Prostate gland (tissue), 2 donors: ENCODE results near the gene PHEX. TPM values are rescaled to one million over a fixed set of nuclear protein-coding genes. Genes with fewer than 3 reads are reported as not detected.

Experiments used
- DNase-seq: peaks from one replicate; pipeline ENCODE4 v3.0.0-alpha.2; 2019; ENCODE audit warnings: low spot score
- H3K27ac ChIP-seq, 2 donors: fragments of 200-600 bp; sonication (generic); 2 replicates each; pipeline ENCODE4 v1.5.1; 2017 to 2019
- H3K27me3 ChIP-seq: fragments of 200-600 bp; sonication (generic); replicated peaks from 2 replicates; pipeline ENCODE4 v1.5.1; 2019; ENCODE audit not compliant: insufficient read depth
- H3K36me3 ChIP-seq, 2 donors: fragments of 200-600 bp; sonication (generic); 1 replicate in 1 of 2; 2 replicates in 1 of 2; pipeline versions ENCODE4 v1.5.1 to v1.8.1; 2017 to 2019
- H3K4me1 ChIP-seq: fragments of 200-600 bp; sonication (generic); replicated peaks from 2 replicates; pipeline ENCODE4 v1.5.1; 2019
- H3K4me3 ChIP-seq, 2 donors: fragments of 200-600 bp; sonication (generic); 2 replicates each; pipeline ENCODE4 v1.5.1; 2017 to 2019
- H3K9me3 ChIP-seq: fragments of 200-600 bp; sonication (generic); 2 replicates; pipeline ENCODE4 v1.5.1; 2017
- POLR2A ChIP-seq: fragments of 450-650 bp; IDR thresholded peaks from one replicate; pipeline ENCODE4 v1.6.1; 2016; ENCODE audit warnings: antibody characterized with exemption, mild to moderate bottlenecking
- POLR2AphosphoS5 ChIP-seq: sonication (generic); formaldehyde crosslinking; IDR thresholded peaks from one replicate; pipeline ENCODE4 v1.6.1; 2017; ENCODE audit warnings: antibody characterized with exemption
- WGBS: methylation state at CpG from one replicate; pipeline ENCODE4 v1.1.5; 2018; 5-methylcytosine and 5-hydroxymethylcytosine counted together
- intact Hi-C: fragments of 100-400 bp; cut with DNase I; formaldehyde crosslinking; loops from one replicate; pipeline ENCODE4 v1.14.2; 2022
- total RNA-seq, 2 donors: library from RNA; depleted of rRNA; stranded (reverse); fragments of >200 nt; gene quantifications; one replicate each; pipeline ENCODE4 v1.1.0, GENCODE V29; 2016
- TF ChIP-seq, protein P1 (sequence below), 4 experiments: fragments of 200-600 bp in 2 of 4; fragments of 450-650 bp in 2 of 4; sonication (generic) in 2 of 4; IDR thresholded peaks; 1 replicate in 3 of 4; 2 replicates in 1 of 4; pipeline ENCODE4 v1.5.1; 2016 to 2019; ENCODE audit warnings: antibody characterized with exemption in 4 of 4, mild to moderate bottlenecking in 2 of 4, moderate library complexity in 2 of 4

The PHEX gene
- total RNA-seq, 2 donors from 2014 or later, result 0.34 to 0.82 TPM

DNA sequence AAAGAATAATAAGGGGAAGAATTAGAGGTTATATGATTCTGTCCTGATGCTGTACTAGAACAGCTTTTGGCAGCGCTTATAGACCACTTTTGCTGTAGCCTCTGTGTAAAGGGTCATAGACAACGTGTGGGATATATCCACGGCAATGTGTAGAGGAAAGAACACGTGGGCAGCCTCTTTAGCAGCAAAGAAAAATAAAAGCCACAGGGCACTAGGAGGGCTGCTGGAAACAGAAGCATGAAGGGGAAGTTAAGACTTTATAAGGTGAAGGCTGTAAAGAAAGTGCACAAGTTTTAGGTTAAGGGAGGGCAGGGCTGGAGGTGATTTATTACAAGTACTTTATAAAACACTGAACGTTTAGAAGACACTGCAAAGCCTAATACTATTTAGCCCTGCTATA is 20.1 kb upstream of the PHEX start:
- Histone ChIP-seq H3K4me3 (no peak overlapping the region), H3K27me3 (no peaks in the 10 kb centered on the region), H3K36me3 (no peaks in the 10 kb centered on the region), H3K27ac (no peak overlapping the region), H3K4me1 (no peaks in the 10 kb centered on the region), H3K9me3 (no peaks in the 10 kb centered on the region)
- WGBS, result 33% methylated on average over 5 of the region's 5 CpGs
- intact Hi-C loops, result no loop called here
- no peak for DNase-seq
- TF ChIP-seq, protein P1, sequence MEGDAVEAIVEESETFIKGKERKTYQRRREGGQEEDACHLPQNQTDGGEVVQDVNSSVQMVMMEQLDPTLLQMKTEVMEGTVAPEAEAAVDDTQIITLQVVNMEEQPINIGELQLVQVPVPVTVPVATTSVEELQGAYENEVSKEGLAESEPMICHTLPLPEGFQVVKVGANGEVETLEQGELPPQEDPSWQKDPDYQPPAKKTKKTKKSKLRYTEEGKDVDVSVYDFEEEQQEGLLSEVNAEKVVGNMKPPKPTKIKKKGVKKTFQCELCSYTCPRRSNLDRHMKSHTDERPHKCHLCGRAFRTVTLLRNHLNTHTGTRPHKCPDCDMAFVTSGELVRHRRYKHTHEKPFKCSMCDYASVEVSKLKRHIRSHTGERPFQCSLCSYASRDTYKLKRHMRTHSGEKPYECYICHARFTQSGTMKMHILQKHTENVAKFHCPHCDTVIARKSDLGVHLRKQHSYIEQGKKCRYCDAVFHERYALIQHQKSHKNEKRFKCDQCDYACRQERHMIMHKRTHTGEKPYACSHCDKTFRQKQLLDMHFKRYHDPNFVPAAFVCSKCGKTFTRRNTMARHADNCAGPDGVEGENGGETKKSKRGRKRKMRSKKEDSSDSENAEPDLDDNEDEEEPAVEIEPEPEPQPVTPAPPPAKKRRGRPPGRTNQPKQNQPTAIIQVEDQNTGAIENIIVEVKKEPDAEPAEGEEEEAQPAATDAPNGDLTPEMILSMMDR (IDR thresholded peaks at IDR 0.05), result no peak
- TF ChIP-seq POLR2A (no peak), POLR2AphosphoS5 (no peak)

DNA sequence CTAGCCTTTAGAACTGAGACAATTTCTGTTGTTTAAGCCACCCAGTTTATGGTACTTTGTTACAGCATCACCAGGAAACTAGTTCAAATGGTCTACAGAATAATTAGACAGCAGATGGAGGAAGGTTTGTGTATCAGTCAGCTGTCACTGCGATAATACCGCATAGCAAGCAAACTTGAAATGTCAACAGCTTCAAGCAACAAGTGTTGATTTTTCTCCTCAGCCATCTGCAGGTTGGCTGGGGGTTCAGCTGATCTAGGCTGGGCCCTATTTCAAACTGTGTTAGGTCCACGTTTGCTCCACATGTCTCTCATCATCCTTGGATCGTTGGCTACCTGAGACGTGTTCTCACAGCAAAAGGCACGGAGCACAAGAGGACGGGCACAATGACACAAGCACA is 19.2 kb upstream of the PHEX start:
- no peak for TF ChIP-seq POLR2AphosphoS5
- TF ChIP-seq, protein P1 (IDR thresholded peaks at IDR 0.05), result no peak
- no peak overlapping the region for H3K27ac ChIP-seq
- no peak for DNase-seq
- H3K9me3 ChIP-seq, result no peaks in the 10 kb centered on the region
- H3K4me3 ChIP-seq, result no peak overlapping the region
- WGBS, result 93% methylated on average over 7 of the region's 7 CpGs
- intact Hi-C loops, result no loop called here
- H3K36me3 ChIP-seq, result no peaks in the 10 kb centered on the region
- no peaks in the 10 kb centered on the region for H3K4me1 ChIP-seq
- no peaks in the 10 kb centered on the region for H3K27me3 ChIP-seq

DNA sequence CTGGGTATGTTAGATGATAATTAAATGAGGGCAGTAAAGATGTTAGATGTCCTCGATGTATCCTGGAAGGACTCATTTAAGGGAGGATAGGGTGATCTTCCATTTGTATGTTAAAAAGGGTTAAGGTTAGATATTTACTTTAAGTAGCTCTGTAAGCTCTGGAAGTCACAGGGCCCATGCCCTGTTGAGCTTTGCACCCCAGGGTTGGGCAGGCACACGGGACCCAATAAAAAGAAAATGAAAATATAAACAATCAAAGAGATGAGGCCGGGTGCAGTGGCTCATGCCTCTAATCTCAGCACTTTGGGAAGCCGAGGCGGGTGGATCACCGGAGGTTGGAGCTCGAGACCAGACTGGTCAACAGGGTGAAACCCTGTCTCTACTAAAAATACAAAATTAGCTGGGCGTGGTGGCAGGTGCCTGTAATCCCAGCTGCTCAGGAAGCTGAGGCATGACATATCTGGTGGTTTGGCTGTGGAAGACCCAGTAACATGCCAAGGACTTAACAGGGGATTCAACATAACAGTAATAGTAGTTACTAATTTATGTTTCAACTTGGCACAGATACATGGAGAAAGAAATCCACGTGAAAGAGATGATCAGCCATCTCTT is 16.9 kb upstream of the PHEX start:
- DNase-seq, result no peak
- 81% methylated on average over 9 of the region's 9 CpGs for WGBS
- H3K27ac ChIP-seq, result no peak overlapping the region
- no peak overlapping the region for H3K4me3 ChIP-seq
- TF ChIP-seq POLR2AphosphoS5, result no peak
- TF ChIP-seq, protein P1 (IDR thresholded peaks at IDR 0.05), result no peak
- no peak for TF ChIP-seq POLR2A
- no peaks in the 10 kb centered on the region for H3K27me3 ChIP-seq
- H3K9me3 ChIP-seq, result no peaks in the 10 kb centered on the region
- intact Hi-C loops, result no loop called here
- no peaks in the 10 kb centered on the region for H3K36me3 ChIP-seq
- H3K4me1 ChIP-seq, result no peaks in the 10 kb centered on the region

DNA sequence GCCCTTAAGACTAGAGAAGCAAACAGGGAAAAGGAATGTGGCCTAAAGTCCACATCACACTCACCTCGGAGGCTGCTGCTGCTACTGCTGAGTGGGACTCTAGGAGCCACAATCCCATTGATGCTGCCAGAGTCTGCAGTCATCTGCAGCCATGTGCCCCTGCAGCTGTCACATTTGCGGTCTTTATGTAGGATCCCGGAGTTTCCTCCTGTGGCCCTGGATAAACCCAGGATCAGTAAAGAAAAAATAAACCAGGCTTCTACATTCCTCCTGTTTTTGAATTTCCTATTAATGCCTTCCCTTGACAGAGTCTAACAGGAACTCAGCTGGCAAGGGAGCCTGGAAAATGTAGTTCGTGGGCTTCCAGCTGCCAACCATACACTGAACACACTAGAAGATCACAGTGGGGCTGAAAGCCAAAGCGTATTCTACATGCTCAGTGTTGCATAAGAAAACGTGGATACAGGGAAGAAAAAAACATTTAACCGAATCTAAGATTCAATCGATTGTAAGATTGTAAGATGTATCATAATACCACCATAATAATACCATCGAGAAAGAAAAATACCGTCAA is 10.3 kb upstream of the PHEX start:
- Histone ChIP-seq H3K4me3 (no peak overlapping the region), H3K36me3 (no peaks in the 10 kb centered on the region), H3K9me3 (no peaks in the 10 kb centered on the region), H3K27me3 (no peaks in the 10 kb centered on the region), H3K27ac (no peak overlapping the region), H3K4me1 (no peaks in the 10 kb centered on the region)
- 88% methylated on average over 10 of the region's 10 CpGs for WGBS
- intact Hi-C loops, result no loop called here
- TF ChIP-seq, protein P1 (IDR thresholded peaks at IDR 0.05), result no peak
- no peak for TF ChIP-seq POLR2AphosphoS5
- no peak for TF ChIP-seq POLR2A
- no peak for DNase-seq

DNA sequence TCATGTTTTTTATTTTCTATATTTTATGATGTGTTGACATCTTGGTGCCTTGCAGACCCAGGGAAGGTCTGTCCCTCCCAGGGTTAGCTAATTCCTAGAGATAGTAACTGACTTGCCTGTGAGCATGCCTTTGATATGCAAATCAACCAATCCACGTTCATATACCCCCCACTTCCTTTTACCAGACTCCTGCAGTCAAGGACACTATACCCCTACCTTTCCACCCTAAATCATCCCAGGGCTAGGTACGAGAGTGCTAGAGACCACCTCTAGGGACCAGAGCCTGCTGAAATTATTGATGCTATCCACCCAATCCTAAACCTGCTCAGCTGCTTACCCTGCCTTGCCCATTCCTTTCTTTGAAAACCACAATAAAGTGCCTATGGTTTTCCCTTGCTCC is 7.5 kb upstream of the PHEX start:
- H3K36me3 ChIP-seq, result no peaks in the 10 kb centered on the region
- TF ChIP-seq, protein P1 (IDR thresholded peaks at IDR 0.05), result no peak
- TF ChIP-seq POLR2AphosphoS5 (no peak), POLR2A (no peak)
- no peak overlapping the region for H3K27ac ChIP-seq
- H3K4me1 ChIP-seq, result no peaks in the 10 kb centered on the region
- H3K4me3 ChIP-seq, result no peak overlapping the region
- DNase-seq, result no peak
- WGBS, result 58% methylated on average over 2 of the region's 2 CpGs
- H3K9me3 ChIP-seq, result no peaks in the 10 kb centered on the region
- intact Hi-C loops, result no loop called here
- H3K27me3 ChIP-seq, result no peaks in the 10 kb centered on the region
